ENCODE measurements around the gene FADS2.

DNA sequence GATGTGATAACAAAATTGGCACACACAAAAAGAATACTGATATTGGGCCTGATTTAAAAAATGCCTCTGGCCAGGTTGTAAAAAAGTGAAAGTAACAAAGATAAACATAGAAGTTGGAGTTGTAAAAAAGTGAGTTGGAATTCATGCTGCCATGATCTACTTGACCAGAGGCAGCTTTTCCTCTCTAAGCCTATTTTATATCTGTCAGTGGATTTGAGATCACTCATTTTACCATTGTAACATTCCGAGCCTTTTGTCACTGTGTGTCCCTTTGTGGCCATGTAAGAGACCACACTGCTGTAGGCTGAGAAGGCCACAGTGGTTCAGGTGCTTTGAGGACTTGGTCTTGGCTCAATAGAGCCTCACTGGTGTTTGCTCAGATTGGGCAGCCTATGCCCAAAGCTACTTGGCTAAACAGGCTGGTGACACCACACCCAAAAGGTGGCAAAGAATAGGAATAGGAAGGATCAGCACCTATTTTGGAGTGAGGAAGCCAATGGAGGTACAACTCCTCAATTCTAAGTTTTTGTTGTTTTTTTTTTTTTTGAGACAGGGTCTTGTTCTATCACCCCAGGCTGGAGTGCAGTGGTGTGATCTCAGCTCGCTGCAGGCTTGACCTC lies 28.3 kb upstream of the FADS2 start:
- no peak for TF ChIP-seq CTCF (IDR thresholded peaks at IDR 0.05)
- no peak for TF ChIP-seq POLR2A (IDR thresholded peaks at IDR 0.05)
